NOMO-1 (cell line): Measurements from ENCODE around the gene CYB561A3.

Experiments used
- DNase-seq, 2 experiments: peaks; one replicate each; lab custom pipeline; 2025; ENCODE audit not compliant: unreplicated experiment in 2 of 2; lab: John Stamatoyannopoulos, UW

CYB561A3 gene

GRCh38 chr11:61329871-61330270, 31.8 kb downstream of the CYB561A3 start:
- no peak for DNase-seq

- DNase-seq = no peak
Observed at GRCh38 chr11:61328351-61328750, 33.3 kb downstream of the CYB561A3 start.

- no peak for DNase-seq
Observed at GRCh38 chr11:61327669-61328071, 34.0 kb downstream of the CYB561A3 start.

GRCh38 chr11:61325649-61326414, 35.9 kb downstream of the CYB561A3 start:
- no peak for DNase-seq

GRCh38 chr11:61315260-61315659, 46.4 kb downstream of the CYB561A3 start:
- DNase-seq = no peak

- no peak for DNase-seq
Observed at GRCh38 chr11:61310749-61311148, 50.9 kb downstream of the CYB561A3 start.

GRCh38 chr11:61309739-61310138, 51.9 kb downstream of the CYB561A3 start:
- no peak for DNase-seq

- DNase-seq = no peak
Observed at GRCh38 chr11:61309141-61309540, 52.5 kb downstream of the CYB561A3 start.

GRCh38 chr11:61307354-61307753, 54.3 kb downstream of the CYB561A3 start:
- DNase-seq = no peak

GRCh38 chr11:61306221-61306620, 55.5 kb downstream of the CYB561A3 start:
- DNase-seq = no peak

GRCh38 chr11:61305417-61305816, 56.3 kb downstream of the CYB561A3 start:
- DNase-seq = no peak

- no peak for DNase-seq
Observed at GRCh38 chr11:61303725-61304124, 58.0 kb downstream of the CYB561A3 start.

GRCh38 chr11:61302550-61302949, 59.1 kb downstream of the CYB561A3 start:
- no peak for DNase-seq
